Neural cell (in vitro differentiated cells): Measurements from ENCODE around the gene CCNI2.

Experiments used
- CTCF ChIP-seq: fragments of 450-650 bp; IDR thresholded peaks from 2 replicates; pipeline ENCODE4 v1.5.1; 2014; ENCODE audit warnings: antibody characterized with exemption, mild to moderate bottlenecking, moderate library complexity; ENCODE audit not compliant: poor library complexity, severe bottlenecking
- EP300 ChIP-seq: fragments of 450-650 bp; conservative IDR thresholded peaks from 2 replicates; pipeline ENCODE4 v1.6.1; 2014; ENCODE audit warnings: antibody characterized with exemption, mild to moderate bottlenecking, moderate library complexity; ENCODE audit not compliant: poor library complexity, severe bottlenecking
- EZH2 ChIP-seq: fragments of 200-600, 300-800 bp; shearing (Covaris generic), sonication (generic); IDR thresholded peaks from 2 replicates; pipeline ENCODE4 v1.6.1; 2014; ENCODE audit warnings: antibody characterized with exemption, low read length, borderline replicate concordance, mild to moderate bottlenecking; ENCODE audit not compliant: insufficient read depth, poor library complexity, severe bottlenecking
- POLR2AphosphoS5 ChIP-seq: IDR thresholded peaks from 2 replicates; pipeline ENCODE4 v1.6.1; 2012
- RAD21 ChIP-seq: fragments of 450-650 bp; conservative IDR thresholded peaks from 2 replicates; pipeline ENCODE4 v1.6.1; 2014; ENCODE audit warnings: antibody characterized with exemption, mild to moderate bottlenecking, moderate library complexity
- REST ChIP-seq: IDR thresholded peaks from 2 replicates; pipeline ENCODE4 v1.6.1; 2012; ENCODE audit warnings: borderline replicate concordance
- SMC3 ChIP-seq: fragments of 450-650 bp; conservative IDR thresholded peaks from 2 replicates; pipeline ENCODE4 v1.6.1; 2014; ENCODE audit warnings: antibody characterized with exemption, mild to moderate bottlenecking, moderate library complexity; ENCODE audit not compliant: poor library complexity
- TAF1 ChIP-seq: IDR thresholded peaks from 2 replicates; pipeline ENCODE4 v1.6.1; 2012; ENCODE audit warnings: low read depth

GRCh38 chr5:132739232-132739631 is 8.0 kb upstream of the CCNI2 start:
- TF ChIP-seq CTCF (no peak), TAF1 (no peak), RAD21 (no peak), REST (no peak), EZH2 (no peak), POLR2AphosphoS5 (no peak), EP300 (no peak), SMC3 (no peak)
